Spleen (tissue), 7 donors: ENCODE results near the gene TMC1.

Experiments
- POLR2AphosphoS5 ChIP-seq, 3 donors: sonication (generic); formaldehyde crosslinking; IDR thresholded peaks; one replicate each; pipeline ENCODE4 v1.5.1; 2017; ENCODE audit warnings: antibody characterized with exemption in 3 of 3
- TF ChIP-seq, protein P1 (sequence below), 11 experiments: fragments of 200-600 bp in 7 of 11; fragments of 450-650 bp in 4 of 11; sonication (generic) in 4 of 11; IDR thresholded peaks in 8 of 11; conservative IDR thresholded peaks in 3 of 11; 1 replicate in 7 of 11; 2 replicates in 4 of 11; pipeline versions ENCODE4 v1.4.0 to v1.8.0; 2016 to 2021; ENCODE audit warnings: antibody characterized with exemption in 11 of 11, inconsistent platforms in 4 of 11, mild to moderate bottlenecking in 1 of 11
- donor health status: DM: no; HTN: no; CAD: no; lungs with moderate emphysema.
- donor health status: DM: no; HTN: no; CAD: no.
- donor health status: DM: no; HTN: no; CAD: no.

DNA sequence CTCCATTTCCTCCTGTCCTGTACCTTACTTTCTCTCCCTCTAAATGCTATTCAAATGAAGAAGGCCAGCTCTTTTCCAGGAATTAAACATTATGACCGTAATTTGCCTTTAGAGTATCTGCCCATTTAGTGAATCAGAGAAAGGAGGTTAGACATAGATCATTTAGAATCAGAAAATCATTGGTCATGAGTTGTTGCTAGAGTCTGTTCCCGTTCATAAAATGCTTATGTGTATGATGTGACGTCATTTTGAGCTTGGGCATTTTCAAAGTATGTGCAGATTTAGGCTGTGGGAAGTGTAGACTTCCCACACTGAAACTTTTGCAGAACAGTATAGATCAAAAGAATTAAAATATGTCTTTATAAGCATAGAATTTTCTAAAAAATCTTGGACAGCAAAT lies 268.5 kb downstream of the TMC1 start:
- TF ChIP-seq, protein P1, sequence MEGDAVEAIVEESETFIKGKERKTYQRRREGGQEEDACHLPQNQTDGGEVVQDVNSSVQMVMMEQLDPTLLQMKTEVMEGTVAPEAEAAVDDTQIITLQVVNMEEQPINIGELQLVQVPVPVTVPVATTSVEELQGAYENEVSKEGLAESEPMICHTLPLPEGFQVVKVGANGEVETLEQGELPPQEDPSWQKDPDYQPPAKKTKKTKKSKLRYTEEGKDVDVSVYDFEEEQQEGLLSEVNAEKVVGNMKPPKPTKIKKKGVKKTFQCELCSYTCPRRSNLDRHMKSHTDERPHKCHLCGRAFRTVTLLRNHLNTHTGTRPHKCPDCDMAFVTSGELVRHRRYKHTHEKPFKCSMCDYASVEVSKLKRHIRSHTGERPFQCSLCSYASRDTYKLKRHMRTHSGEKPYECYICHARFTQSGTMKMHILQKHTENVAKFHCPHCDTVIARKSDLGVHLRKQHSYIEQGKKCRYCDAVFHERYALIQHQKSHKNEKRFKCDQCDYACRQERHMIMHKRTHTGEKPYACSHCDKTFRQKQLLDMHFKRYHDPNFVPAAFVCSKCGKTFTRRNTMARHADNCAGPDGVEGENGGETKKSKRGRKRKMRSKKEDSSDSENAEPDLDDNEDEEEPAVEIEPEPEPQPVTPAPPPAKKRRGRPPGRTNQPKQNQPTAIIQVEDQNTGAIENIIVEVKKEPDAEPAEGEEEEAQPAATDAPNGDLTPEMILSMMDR (IDR thresholded peaks at IDR 0.05 in 8 of 11, conservative IDR thresholded peaks at IDR 0.05 in 3 of 11): no peak
- TF ChIP-seq POLR2AphosphoS5 (IDR thresholded peaks at IDR 0.05): no peak
